IMR-90 (cell line): ENCODE data around the gene FCHSD2. TPM values are rescaled to one million over a fixed set of nuclear protein-coding genes. Genes with fewer than 3 reads are reported as not detected.

Experiments used
- ATAC-seq: fragments of 200-7000 bp; cut with Tn5 transposase; 2 replicates; pipeline ENCODE4 v1.9.1; 2020; ENCODE audit warnings: low read depth, mild to moderate bottlenecking, moderate library complexity
- BruUV-seq: library from RNA; stranded (reverse); fragments of 400-500 nt; replicated peaks from 2 replicates; lab custom pipeline; 2021; lab: Mats Ljungman, UMichigan
- CTCF ChIA-PET: fragments of 300-600 bp; formaldehyde crosslinking; extraction: SDS; loops from one replicate; lab custom pipeline; 2021; ENCODE audit warnings: antibody characterized with exemption; lab: Yijun Ruan, JAX
- POLR2A ChIA-PET: fragments of 300-600 bp; sonication (Branson Sonifier 250); formaldehyde crosslinking; loops from one replicate; lab custom pipeline; 2022; ENCODE audit warnings: antibody characterized with exemption; ENCODE audit not compliant: unreplicated experiment; lab: Charles Lee
- DNase-seq: peaks from one replicate; pipeline ENCODE4 v3.0.0; 2013
- H2AFZ ChIP-seq: replicated peaks from 2 replicates; pipeline ENCODE3; 2013; ENCODE audit warnings: low read length, mild to moderate bottlenecking; ENCODE audit not compliant: poor library complexity
- H2AK5ac ChIP-seq: 2 replicates; pipeline ENCODE4 v1.6.1; 2013; ENCODE audit warnings: low read depth, low read length, inconsistent platforms
- H2AK9ac ChIP-seq: replicated peaks from 2 replicates; pipeline ENCODE3; 2013; ENCODE audit warnings: mild to moderate bottlenecking, low read depth, low read length, moderate library complexity; ENCODE audit not compliant: poor library complexity
- H2BK120ac ChIP-seq: 2 replicates; pipeline ENCODE4 v1.6.1; 2013; ENCODE audit warnings: low read depth, low read length, inconsistent platforms
- H2BK15ac ChIP-seq: 3 replicates; pipeline ENCODE4 v1.6.1; 2013; ENCODE audit warnings: low read depth, low read length, inconsistent platforms
- H2BK20ac ChIP-seq: 2 replicates; pipeline ENCODE4 v1.6.1; 2013; ENCODE audit warnings: low read depth, mild to moderate bottlenecking, inconsistent platforms, low read length, moderate library complexity
- H2BK5ac ChIP-seq: 2 replicates; pipeline ENCODE4 v1.6.1; 2013; ENCODE audit warnings: mild to moderate bottlenecking, low read depth, low read length, inconsistent platforms; ENCODE audit not compliant: poor library complexity, severe bottlenecking
- H3K14ac ChIP-seq: replicated peaks from 2 replicates; pipeline ENCODE4 v1.6.1; 2013; ENCODE audit warnings: low read depth, low read length, inconsistent platforms
- H3K18ac ChIP-seq: 2 replicates; pipeline ENCODE4 v1.6.1; 2013; ENCODE audit warnings: low read depth, low read length, control low read depth
- H3K23ac ChIP-seq: 2 replicates; pipeline ENCODE4 v1.6.1; 2013; ENCODE audit warnings: low read depth, low read length, inconsistent platforms
- H3K27ac ChIP-seq: 2 replicates; pipeline ENCODE4 v1.5.1; 2013; ENCODE audit warnings: mild to moderate bottlenecking, control low read depth, low read length; ENCODE audit not compliant: insufficient read depth
- H3K27me3 ChIP-seq: 2 replicates; pipeline ENCODE4 v1.6.1; 2013; ENCODE audit warnings: low read length; ENCODE audit not compliant: control insufficient read depth, insufficient read depth
- H3K36me3 ChIP-seq: 2 replicates; pipeline ENCODE4 v1.6.1; 2013; ENCODE audit warnings: low read length, mixed read lengths; ENCODE audit not compliant: control insufficient read depth, insufficient read depth
- H3K4ac ChIP-seq: 2 replicates; pipeline ENCODE4 v1.6.1; 2013; ENCODE audit warnings: low read depth, low read length, inconsistent platforms
- H3K4me1 ChIP-seq: 2 replicates; pipeline ENCODE4 v1.6.1; 2013; ENCODE audit warnings: low read length, mixed read lengths; ENCODE audit not compliant: control insufficient read depth, insufficient read depth
- H3K4me2 ChIP-seq: 2 replicates; pipeline ENCODE4 v1.6.1; 2013; ENCODE audit warnings: low read depth, mild to moderate bottlenecking, control low read depth, low read length, moderate library complexity
- H3K4me3 ChIP-seq: 2 replicates; pipeline ENCODE4 v1.5.1; 2013; ENCODE audit warnings: low read depth, mild to moderate bottlenecking, control low read depth, low read length, moderate library complexity; ENCODE audit not compliant: insufficient read depth
- H3K56ac ChIP-seq: 2 replicates; pipeline ENCODE4 v1.6.1; 2013; ENCODE audit warnings: low read length, inconsistent platforms; ENCODE audit not compliant: insufficient read depth; ENCODE audit errors: extremely low read depth
- H3K79me1 ChIP-seq, 2 experiments: 2 replicates each; pipeline ENCODE4 v1.6.1; 2013; ENCODE audit warnings: low read length in 2 of 2, inconsistent platforms in 1 of 2, low read depth in 1 of 2
- H3K9ac ChIP-seq: 2 replicates; pipeline ENCODE4 v1.6.1; 2013; ENCODE audit warnings: low read depth, low read length, control low read depth
- H3K9me1 ChIP-seq: 2 replicates; pipeline ENCODE4 v1.6.1; 2013; ENCODE audit warnings: low read length, inconsistent platforms; ENCODE audit not compliant: insufficient read depth
- H3K9me3 ChIP-seq: 2 replicates; pipeline ENCODE4 v1.6.1; 2013; ENCODE audit warnings: low read length; ENCODE audit not compliant: control insufficient read depth, insufficient read depth
- H4K20me1 ChIP-seq: 2 replicates; pipeline ENCODE4 v1.6.1; 2013; ENCODE audit warnings: low read length, inconsistent platforms; ENCODE audit not compliant: insufficient read depth
- H4K5ac ChIP-seq: 2 replicates; pipeline ENCODE4 v1.6.1; 2013; ENCODE audit warnings: mild to moderate bottlenecking, low read depth, low read length, control low read depth
- H4K8ac ChIP-seq, 2 experiments: 2 replicates each; pipeline ENCODE4 v1.6.1; 2013; ENCODE audit warnings: low read depth in 2 of 2, low read length in 2 of 2, control low read depth in 1 of 2, inconsistent platforms in 1 of 2
- H4K91ac ChIP-seq: 2 replicates; pipeline ENCODE4 v1.6.1; 2013; ENCODE audit warnings: low read depth, low read length, inconsistent platforms; ENCODE audit not compliant: insufficient read depth
- BHLHE40 ChIP-seq: fragments of 150-350 bp; IDR thresholded peaks from 2 replicates; pipeline ENCODE4 v1.6.1; 2016; ENCODE audit warnings: mild to moderate bottlenecking, low read depth, low read length
- WGBS, 2 experiments: methylation state at CpG; one replicate each; pipeline versions ENCODE4 v1.1.5 to v1.1.7; 2013; ENCODE audit warnings: missing lambda C conversion rate in 2 of 2; ENCODE audit not compliant: insufficient read length in 1 of 2; ENCODE audit errors: extremely low coverage in 2 of 2; 5-methylcytosine and 5-hydroxymethylcytosine counted together
- dilution Hi-C: fragments of 300-500 bp; cut with HindIII; formaldehyde crosslinking; loops from one replicate; pipeline ENCODE4 v1.14.3; 2018; ENCODE audit warnings: low sequenced_read_pairs; ENCODE audit not compliant: unreplicated experiment
- in situ Hi-C: fragments of 300-500 bp; cut with MboI; formaldehyde crosslinking; loops from 3 replicates; pipeline ENCODE4 v1.14.3; 2019; ENCODE audit warnings: low sequenced_read_pairs, inconsistent platforms, mixed read lengths
- intact Hi-C: fragments of 100-400 bp; cut with micrococcal nuclease; formaldehyde crosslinking; loops from 2 replicates; pipeline ENCODE4 v1.10.0; 2022
- polyA plus RNA-seq, 3 experiments: library from polyadenylated mRNA; depleted of rRNA; stranded (reverse); fragments of >200 nt; gene quantifications; 2 replicates each; pipeline ENCODE4 v1.2.3, GENCODE V29; 2012; ENCODE audit warnings: low replicate concordance in 1 of 3
- total RNA-seq: library from RNA; depleted of rRNA; stranded (reverse); fragments of >200 nt; gene quantifications from 2 replicates; pipeline ENCODE4 v1.2.3, GENCODE V29; 2012

Gene FCHSD2
- total and polyA plus RNA-seq, 2 of the 4 experiments (the other 2 are of a cell fraction), result 5.9 to 18.7 TPM

DNA sequence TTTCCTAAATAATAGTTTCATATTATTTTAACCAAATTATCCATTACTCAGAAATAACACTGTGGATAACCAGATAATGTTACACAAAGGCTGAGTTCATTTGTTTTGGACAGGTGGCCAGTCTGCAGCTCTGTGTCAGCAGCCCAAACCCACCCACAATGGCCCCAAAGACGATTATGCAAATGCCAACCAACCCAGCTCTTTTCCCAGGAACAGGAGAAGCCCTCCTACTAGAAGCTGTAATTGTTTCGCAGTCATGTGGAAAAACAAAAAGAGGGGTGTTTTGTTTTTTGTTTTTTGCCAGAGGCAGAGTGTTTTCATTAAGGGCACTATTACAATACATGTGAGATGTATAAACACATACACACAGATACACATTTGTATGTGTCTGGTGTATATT lies 102.1 kb downstream of the FCHSD2 start:
- no peak overlapping the region for H4K8ac ChIP-seq
- no peak for TF ChIP-seq BHLHE40
- DNase-seq, result no peak
- H3K9me1 ChIP-seq, result no peaks in the 10 kb centered on the region; the same call in 1 of the 2 replicates
- H3K56ac ChIP-seq, result no peak overlapping the region
- no peak overlapping the region for H2AK9ac ChIP-seq
- H2AK5ac ChIP-seq, result no peak overlapping the region
- in situ Hi-C loops, result no loop called here
- H2BK15ac ChIP-seq, result no peak overlapping the region
- no CpG with 5 or more reads among the region's 2 CpGs for WGBS, 2 experiments
- H2BK20ac ChIP-seq, result no peak overlapping the region
- ATAC-seq, result no peak
- H4K5ac ChIP-seq, result no peak overlapping the region
- no peak overlapping the region for H3K14ac ChIP-seq
- H3K4me2 ChIP-seq, result no peak overlapping the region
- H4K20me1 ChIP-seq, result peaks cover 7% of the 10 kb centered on the region; the same call in 1 of the 2 replicates
- H3K9me3 ChIP-seq, result no peaks in the 10 kb centered on the region
- H3K27me3 ChIP-seq, result no peaks in the 10 kb centered on the region
- H3K18ac ChIP-seq, result no peak overlapping the region
- H2BK5ac ChIP-seq, result no peak overlapping the region
- no peak overlapping the region for H3K4me3 ChIP-seq
- BruUV-seq, result no TSS peak
- peaks cover 10 to 25% of the 10 kb centered on the region in 2 experiments for H3K79me1 ChIP-seq
- H2BK120ac ChIP-seq, result no peak overlapping the region
- H3K9ac ChIP-seq, result no peak overlapping the region
- no peak overlapping the region for H2AFZ ChIP-seq
- intact Hi-C loops, result no loop called here
- no peaks in the 10 kb centered on the region; the same call in 1 of the 2 replicates for H3K36me3 ChIP-seq
- ChIA-PET CTCF (no interaction called here), POLR2A (no interaction called here)
- no peak overlapping the region for H3K27ac ChIP-seq
- no peaks in the 10 kb centered on the region for H3K4me1 ChIP-seq
- dilution Hi-C loops, result no loop called here
- no peak overlapping the region for H3K23ac ChIP-seq
- no peak overlapping the region for H3K4ac ChIP-seq
- H4K91ac ChIP-seq, result no peak overlapping the region
